Measurements from ENCODE around the gene AGBL4. TPM values are rescaled to one million over a fixed set of nuclear protein-coding genes. Genes with fewer than 3 reads are reported as not detected.

The AGBL4 gene
- total RNA-seq: not detected in 2 replicates

DNA sequence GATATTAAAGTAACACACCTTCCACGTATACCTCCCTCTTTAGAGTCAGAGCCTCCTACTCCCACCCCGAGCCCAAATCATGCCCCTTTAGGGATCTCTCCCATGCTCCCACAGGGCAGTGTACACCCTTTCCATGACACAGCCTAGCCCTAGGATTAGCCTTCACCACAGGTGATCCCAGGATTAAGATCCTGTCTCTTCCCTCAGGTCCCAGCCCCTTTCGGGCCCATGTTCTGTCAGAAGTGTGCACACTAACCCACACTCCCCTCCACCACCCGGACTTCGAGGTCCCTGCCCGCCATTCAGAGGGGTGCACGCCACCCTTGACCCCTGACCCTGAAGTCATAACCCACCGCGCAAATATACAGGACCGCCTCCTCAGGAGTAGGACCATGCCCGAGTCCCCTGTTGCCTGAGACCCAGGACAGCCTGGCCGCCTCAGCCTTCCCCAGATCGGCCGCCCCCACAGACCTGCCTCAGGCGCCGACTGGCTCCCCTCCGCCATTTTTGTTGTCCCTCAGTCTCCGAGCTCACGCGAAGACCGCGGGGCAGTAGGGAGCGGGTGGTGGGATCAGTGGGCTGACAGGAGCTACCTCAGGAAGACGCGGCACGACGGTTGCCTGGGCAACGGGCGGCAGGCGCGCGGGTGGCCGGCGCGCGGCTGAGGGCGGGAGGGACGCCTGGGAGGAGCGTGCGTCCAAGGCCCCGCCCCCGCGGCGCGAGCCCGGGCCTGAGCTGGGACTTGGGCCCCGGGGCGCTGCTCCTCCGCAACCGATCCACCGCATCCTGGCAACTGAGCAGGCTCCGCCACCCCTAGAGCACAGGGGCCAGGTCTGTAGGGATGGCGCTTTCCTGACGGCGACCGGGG, at the start of gene AGBL4:
Gene AGBL4, minus strand, starts transcription at position 663 of the 868 bp plus-strand sequence.

DNA sequence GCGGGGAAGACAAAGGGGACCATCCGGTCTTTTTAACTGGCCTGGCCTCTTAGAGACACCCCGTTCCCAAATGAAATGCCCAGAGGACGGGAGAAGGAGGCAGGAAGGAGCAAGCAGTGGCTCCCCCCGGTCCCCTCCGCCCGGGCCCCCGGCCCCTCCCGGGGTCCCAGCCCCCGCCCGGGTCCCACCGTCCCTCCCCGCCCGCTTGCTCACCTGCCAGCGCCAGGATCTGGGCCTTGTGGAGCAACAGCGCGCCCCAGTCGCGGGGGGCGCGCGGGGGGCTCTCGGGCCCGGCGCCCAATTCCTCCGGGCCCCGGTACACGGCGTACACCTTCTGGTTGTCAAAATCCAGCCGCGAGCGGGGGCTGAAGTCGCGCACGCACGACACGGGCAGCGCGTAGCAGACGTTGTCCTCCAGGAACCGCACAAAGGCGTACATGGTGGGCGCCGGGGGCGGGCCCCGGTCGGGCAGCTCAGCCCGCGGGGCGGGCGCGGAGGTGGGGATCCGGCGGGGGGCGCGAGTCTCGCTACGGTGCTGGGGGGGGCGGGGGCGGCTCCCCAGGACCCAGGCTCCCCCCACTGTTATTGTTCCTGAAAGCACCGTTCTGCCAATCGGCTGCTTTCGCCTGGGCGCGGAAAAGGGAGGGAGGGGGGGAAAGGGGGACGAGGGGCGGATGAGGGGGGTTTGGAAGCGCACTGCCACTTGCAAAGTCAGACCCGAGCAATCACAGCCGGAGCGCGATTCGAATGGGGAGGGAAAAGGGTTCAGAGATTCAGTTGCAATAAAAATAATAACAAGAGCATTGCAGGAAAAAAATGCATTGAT, 1247.1 kb downstream of the AGBL4 start, which contains the start of gene BEND5:
Gene BEND5, minus strand, starts transcription at position 499 of the 826 bp plus-strand sequence. Its CDS starts 60 bp downstream, at position 439.

Other genes with a start within 250 kb of the AGBL4 start
- gene ELAVL4, start 85.0 kb upstream of the AGBL4 start, total RNA-seq: not detected in 2 replicates